Breast epithelium (tissue), 3 donors: ENCODE data around the gene IFIT3.

Experiments used
- POLR2A ChIP-seq: fragments of 450-650 bp; IDR thresholded peaks from one replicate; pipeline ENCODE4 v1.6.1; 2016; ENCODE audit warnings: antibody characterized with exemption, mild to moderate bottlenecking, moderate library complexity
- POLR2AphosphoS5 ChIP-seq, 3 donors: sonication (generic); formaldehyde crosslinking; IDR thresholded peaks; one replicate each; pipeline ENCODE4 v1.6.1; 2017; ENCODE audit warnings: antibody characterized with exemption in 3 of 3
- TF ChIP-seq, protein P1 (sequence below), 3 donors: fragments of 450-650 bp; IDR thresholded peaks; one replicate each; pipeline ENCODE4 v1.5.1; 2016 to 2017; ENCODE audit warnings: antibody characterized with exemption in 3 of 3, mild to moderate bottlenecking in 3 of 3, moderate library complexity in 3 of 3

DNA sequence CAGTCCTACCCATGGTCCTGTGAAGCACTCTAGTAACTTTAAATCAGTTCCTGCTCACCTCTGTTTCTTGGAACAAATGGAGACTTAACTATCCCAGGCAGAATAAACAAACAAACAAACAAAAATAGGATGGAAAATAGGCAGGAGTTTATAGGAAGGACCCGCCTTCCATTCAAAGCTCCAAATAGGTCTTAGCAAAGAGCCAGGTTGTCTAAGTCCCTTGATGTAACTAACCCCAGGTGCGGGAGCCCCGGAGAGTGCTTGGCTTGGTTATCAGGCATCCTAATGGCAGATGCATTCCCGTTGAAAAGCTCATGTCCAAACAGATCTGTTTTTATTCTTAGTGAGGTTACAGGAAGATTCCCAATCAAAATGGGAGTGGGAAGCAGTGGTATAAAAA is 23.8 kb upstream of the IFIT3 start:
- TF ChIP-seq, protein P1, sequence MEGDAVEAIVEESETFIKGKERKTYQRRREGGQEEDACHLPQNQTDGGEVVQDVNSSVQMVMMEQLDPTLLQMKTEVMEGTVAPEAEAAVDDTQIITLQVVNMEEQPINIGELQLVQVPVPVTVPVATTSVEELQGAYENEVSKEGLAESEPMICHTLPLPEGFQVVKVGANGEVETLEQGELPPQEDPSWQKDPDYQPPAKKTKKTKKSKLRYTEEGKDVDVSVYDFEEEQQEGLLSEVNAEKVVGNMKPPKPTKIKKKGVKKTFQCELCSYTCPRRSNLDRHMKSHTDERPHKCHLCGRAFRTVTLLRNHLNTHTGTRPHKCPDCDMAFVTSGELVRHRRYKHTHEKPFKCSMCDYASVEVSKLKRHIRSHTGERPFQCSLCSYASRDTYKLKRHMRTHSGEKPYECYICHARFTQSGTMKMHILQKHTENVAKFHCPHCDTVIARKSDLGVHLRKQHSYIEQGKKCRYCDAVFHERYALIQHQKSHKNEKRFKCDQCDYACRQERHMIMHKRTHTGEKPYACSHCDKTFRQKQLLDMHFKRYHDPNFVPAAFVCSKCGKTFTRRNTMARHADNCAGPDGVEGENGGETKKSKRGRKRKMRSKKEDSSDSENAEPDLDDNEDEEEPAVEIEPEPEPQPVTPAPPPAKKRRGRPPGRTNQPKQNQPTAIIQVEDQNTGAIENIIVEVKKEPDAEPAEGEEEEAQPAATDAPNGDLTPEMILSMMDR (IDR thresholded peaks at IDR 0.05) = no peak
- TF ChIP-seq POLR2A = no peak
- no peak for TF ChIP-seq POLR2AphosphoS5 (IDR thresholded peaks at IDR 0.05)
